ENCODE results near the gene LPCAT1. TPM values are rescaled to one million over a fixed set of nuclear protein-coding genes. Genes with fewer than 3 reads are reported as not detected.

The LPCAT1 gene
- total RNA-seq, 2 donors from 2014 or later: 90.0 to 179 TPM

- ATAC-seq: no peak
- Mint-ChIP-seq H3K27me3 (peaks cover 0 to 7% of the 10 kb centered on the region in 2 donors), H3K9me3 (no peaks in the 10 kb centered on the region), H3K36me3 (no peaks in the 10 kb centered on the region), H3K4me1 (ENCODE audit: low read depth in 2 of 2) (peaks cover 3 to 4% of the 10 kb centered on the region in 2 donors), H3K4me3 (no peak overlapping the region), H3K27ac (no peak overlapping the region)
- no peak for DNase-seq (ENCODE audit: low spot score)
Observed at GRCh38 chr5:1550287-1551076, 26.7 kb upstream of the LPCAT1 start.

- ATAC-seq: no peak
- DNase-seq (ENCODE audit: low spot score): no peak
- Mint-ChIP-seq H3K4me1 (ENCODE audit: low read depth in 2 of 2) (peaks cover 10% of the 10 kb centered on the region in 2 donors), H3K27ac (no peak overlapping the region), H3K27me3 (peaks cover 0 to 7% of the 10 kb centered on the region in 2 donors), H3K9me3 (no peaks in the 10 kb centered on the region), H3K36me3 (no peaks in the 10 kb centered on the region), H3K4me3 (no peak overlapping the region)
Observed at GRCh38 chr5:1549475-1550030, 25.8 kb upstream of the LPCAT1 start.

DNA sequence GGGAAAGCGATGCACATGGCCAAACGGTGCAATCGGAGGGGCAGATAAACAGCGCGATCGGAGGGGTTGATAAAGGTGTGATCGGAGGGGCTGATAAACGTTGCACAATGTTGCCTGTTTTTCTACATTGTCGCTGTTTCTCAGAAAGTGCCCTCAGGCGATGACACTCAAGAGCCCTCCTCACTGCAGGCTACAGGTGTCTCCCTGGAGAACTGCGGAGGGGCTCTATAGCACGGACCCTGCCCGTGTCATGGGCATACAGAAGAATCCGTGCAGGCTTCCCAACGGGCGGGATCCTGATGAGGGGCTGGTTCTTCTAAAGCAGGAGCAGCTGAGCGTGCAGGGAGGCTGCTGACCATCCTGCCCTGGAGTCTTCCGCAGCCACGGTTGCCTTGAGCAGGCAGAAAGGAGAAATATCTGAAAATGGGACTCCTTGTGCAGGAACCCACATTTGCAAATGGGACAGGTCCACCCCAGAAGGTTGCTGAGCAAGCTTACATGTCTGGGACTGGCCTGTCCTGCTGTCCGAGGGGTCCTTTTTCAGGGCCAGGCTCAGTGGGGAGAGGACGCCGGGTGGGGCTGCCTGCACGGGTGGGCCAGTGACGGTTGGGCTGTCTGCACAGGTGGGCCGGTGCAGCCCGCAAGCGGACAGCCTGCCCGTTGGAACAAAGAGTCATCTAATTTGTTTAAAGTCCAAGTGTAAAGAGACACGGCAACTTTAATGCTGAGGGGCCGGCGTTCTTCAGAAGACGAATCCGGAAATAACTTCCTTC lies 25.1 kb upstream of the LPCAT1 start:
- DNase-seq (ENCODE audit: low spot score) (no peak), ATAC-seq (no peak)
- H3K4me3 Mint-ChIP-seq: no peak overlapping the region
- no peaks in the 10 kb centered on the region for H3K36me3 Mint-ChIP-seq
- peaks cover 0 to 4% of the 10 kb centered on the region in 2 donors for H3K27me3 Mint-ChIP-seq
- no peaks in the 10 kb centered on the region for H3K9me3 Mint-ChIP-seq
- no peak overlapping the region for H3K27ac Mint-ChIP-seq
- H3K4me1 Mint-ChIP-seq (ENCODE audit: low read depth in 2 of 2): peaks cover 10% of the 10 kb centered on the region in 2 donors

- H3K36me3 Mint-ChIP-seq: no peaks in the 10 kb centered on the region
- H3K4me3 Mint-ChIP-seq: no peak overlapping the region
- no peaks in the 10 kb centered on the region for H3K9me3 Mint-ChIP-seq
- DNase-seq (ENCODE audit: low spot score) (no peak), ATAC-seq (no peak)
- peaks cover 10% of the 10 kb centered on the region in 2 donors for H3K4me1 Mint-ChIP-seq (ENCODE audit: low read depth in 2 of 2)
- H3K27me3 Mint-ChIP-seq: peaks cover 0 to 4% of the 10 kb centered on the region in 2 donors
- no peak overlapping the region for H3K27ac Mint-ChIP-seq
Observed at GRCh38 chr5:1547655-1548054, 23.9 kb upstream of the LPCAT1 start.

DNA sequence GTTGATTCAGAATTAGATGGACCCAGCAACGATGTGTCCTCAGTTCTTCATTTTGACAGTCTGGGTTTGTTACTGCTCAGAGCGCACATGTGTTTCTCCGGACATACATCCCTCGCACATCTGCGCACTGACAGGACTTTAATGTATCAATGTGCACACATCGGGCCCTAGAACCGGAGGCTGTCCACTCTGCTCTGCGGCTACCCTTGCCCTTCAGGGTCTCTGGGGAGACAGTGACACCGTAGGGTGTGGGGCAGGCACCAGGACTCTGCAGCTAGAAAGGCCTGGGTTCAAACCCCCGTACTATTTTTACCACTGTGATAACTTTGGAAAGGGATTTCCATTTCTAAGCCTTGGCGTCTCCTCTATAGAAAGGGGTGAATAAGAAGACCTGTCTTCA lies 23.5 kb upstream of the LPCAT1 start:
- Mint-ChIP-seq H3K27ac (no peak overlapping the region), H3K4me3 (no peak overlapping the region), H3K27me3 (peaks cover 0 to 4% of the 10 kb centered on the region in 2 donors), H3K9me3 (no peaks in the 10 kb centered on the region), H3K36me3 (no peaks in the 10 kb centered on the region), H3K4me1 (ENCODE audit: low read depth in 2 of 2) (peaks cover 10% of the 10 kb centered on the region in 2 donors)
- ATAC-seq (no peak), DNase-seq (ENCODE audit: low spot score) (no peak)

DNA sequence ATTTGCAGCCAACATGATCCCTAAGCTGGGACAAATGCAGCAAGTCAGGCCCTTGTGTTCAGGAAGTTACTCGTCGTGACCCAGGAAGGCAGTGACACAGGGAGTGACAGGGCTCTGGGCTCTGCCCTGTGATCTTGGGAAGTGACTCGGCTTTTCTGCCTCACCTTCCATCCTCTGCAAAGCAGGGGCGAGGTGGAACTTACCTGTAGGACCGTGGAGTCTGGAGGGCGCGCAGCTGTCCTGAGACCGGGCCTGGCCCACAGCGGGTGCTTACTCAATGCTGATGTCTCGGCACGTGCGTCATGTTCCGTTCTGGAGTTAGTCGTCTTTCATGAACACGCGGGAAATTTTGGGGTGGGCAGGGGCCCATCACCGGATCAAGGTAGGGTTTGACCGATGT lies 22.8 kb upstream of the LPCAT1 start:
- peaks cover 10% of the 10 kb centered on the region in 2 donors for H3K4me1 Mint-ChIP-seq (ENCODE audit: low read depth in 2 of 2)
- H3K27ac Mint-ChIP-seq: no peak overlapping the region
- ATAC-seq: no peak
- no peaks in the 10 kb centered on the region for H3K36me3 Mint-ChIP-seq
- H3K27me3 Mint-ChIP-seq: peaks cover 0 to 4% of the 10 kb centered on the region in 2 donors
- no peaks in the 10 kb centered on the region for H3K9me3 Mint-ChIP-seq
- DNase-seq (ENCODE audit: low spot score): no peak
- H3K4me3 Mint-ChIP-seq: no peak overlapping the region

GRCh38 chr5:1545805-1546355 lies 22.1 kb upstream of the LPCAT1 start:
- H3K27me3 Mint-ChIP-seq: peaks cover 0 to 4% of the 10 kb centered on the region in 2 donors
- no peaks in the 10 kb centered on the region for H3K36me3 Mint-ChIP-seq
- H3K4me3 Mint-ChIP-seq: no peak overlapping the region
- no peak for ATAC-seq
- H3K4me1 Mint-ChIP-seq (ENCODE audit: low read depth in 2 of 2): peaks cover 10% of the 10 kb centered on the region in 2 donors
- H3K27ac Mint-ChIP-seq: peak overlapping the region in 1 of 2 donors; percentile 67
- no peaks in the 10 kb centered on the region for H3K9me3 Mint-ChIP-seq
- DNase-seq (ENCODE audit: low spot score): no peak

GRCh38 chr5:1545126-1545804 lies 21.5 kb upstream of the LPCAT1 start:
- peak in 1 of 2 donors; percentile 22 for ATAC-seq
- no peak overlapping the region for H3K4me3 Mint-ChIP-seq
- H3K4me1 Mint-ChIP-seq (ENCODE audit: low read depth in 2 of 2): peaks cover 10% of the 10 kb centered on the region in 2 donors

GRCh38 chr5:1544294-1544961 lies 20.7 kb upstream of the LPCAT1 start:
- Mint-ChIP-seq H3K4me1 (ENCODE audit: low read depth in 2 of 2) (peaks cover 10% of the 10 kb centered on the region in 2 donors), H3K4me3 (no peak overlapping the region), H3K36me3 (no peaks in the 10 kb centered on the region), H3K27ac (no peak overlapping the region), H3K27me3 (peaks cover 0 to 4% of the 10 kb centered on the region in 2 donors), H3K9me3 (no peaks in the 10 kb centered on the region)
- ATAC-seq (no peak), DNase-seq (ENCODE audit: low spot score) (no peak)

More at GRCh38 chr5:1545126-1545804, 21.5 kb upstream of the LPCAT1 start:
- no peak for DNase-seq (ENCODE audit: low spot score)
- Mint-ChIP-seq H3K36me3 (no peaks in the 10 kb centered on the region), H3K9me3 (no peaks in the 10 kb centered on the region), H3K27ac (peak overlapping the region in 1 of 2 donors; percentile 67), H3K27me3 (peaks cover 0 to 4% of the 10 kb centered on the region in 2 donors)

GRCh38 chr5:1543398-1544293 lies 19.9 kb upstream of the LPCAT1 start:
- Mint-ChIP-seq H3K4me1 (ENCODE audit: low read depth in 2 of 2) (peaks cover 12% of the 10 kb centered on the region in 2 donors), H3K36me3 (no peaks in the 10 kb centered on the region), H3K27me3 (peaks cover 0 to 4% of the 10 kb centered on the region in 2 donors), H3K9me3 (no peaks in the 10 kb centered on the region), H3K4me3 (no peak overlapping the region), H3K27ac (no peak overlapping the region)
- ATAC-seq (no peak), DNase-seq (ENCODE audit: low spot score) (no peak)

- Mint-ChIP-seq H3K9me3 (no peaks in the 10 kb centered on the region), H3K4me3 (no peak overlapping the region), H3K4me1 (ENCODE audit: low read depth in 2 of 2) (peaks cover 18% of the 10 kb centered on the region in 2 donors), H3K27me3 (no peaks in the 10 kb centered on the region), H3K36me3 (no peaks in the 10 kb centered on the region), H3K27ac (no peak overlapping the region)
- ATAC-seq (no peak), DNase-seq (ENCODE audit: low spot score) (no peak)
Observed at GRCh38 chr5:1542781-1543180, 19.0 kb upstream of the LPCAT1 start.

- Mint-ChIP-seq H3K4me3 (no peak overlapping the region), H3K9me3 (no peaks in the 10 kb centered on the region), H3K27ac (no peak overlapping the region), H3K36me3 (no peaks in the 10 kb centered on the region), H3K4me1 (ENCODE audit: low read depth in 2 of 2) (peaks cover 26% of the 10 kb centered on the region in 2 donors), H3K27me3 (no peaks in the 10 kb centered on the region)
- DNase-seq (ENCODE audit: low spot score) (no peak), ATAC-seq (no peak)
Observed at GRCh38 chr5:1541702-1542400, 18.1 kb upstream of the LPCAT1 start.
